HFF-Myc (cell line): ENCODE measurements around the gene SPANXN4.

Experiments
- DNase-seq: peaks from one replicate; pipeline ENCODE4 v3.0.0-alpha.2; 2011; ENCODE audit warnings: low read depth; ENCODE audit errors: extremely low read depth
- H3K4me3 ChIP-seq: replicated peaks from 2 replicates; pipeline ENCODE4 v1.5.1; 2011; ENCODE audit warnings: low read depth, mild to moderate bottlenecking, control low read depth, low read length
- CTCF ChIP-seq: IDR thresholded peaks from 2 replicates; pipeline ENCODE4 v1.5.1; 2012; ENCODE audit warnings: mild to moderate bottlenecking, low read depth, low read length, control low read depth; ENCODE audit errors: missing control alignments

Gene SPANXN4

GRCh38 chrX:143025628-143026027 lies at the start of gene SPANXN4:
Gene SPANXN4 (plus strand): TSS chrX:143025928. CDS start chrX:143026015, 87 bp downstream.
- TF ChIP-seq CTCF, result no peak
- DNase-seq, result no peak
- no peak within 1 kb of the TSS for H3K4me3 ChIP-seq

GRCh38 chrX:142977128-142977914 lies 48.4 kb upstream of the SPANXN4 start:
- no peak for DNase-seq
- TF ChIP-seq CTCF, result no peak
- no peak overlapping the region for H3K4me3 ChIP-seq

GRCh38 chrX:142978130-142978684 lies 47.5 kb upstream of the SPANXN4 start:
- TF ChIP-seq CTCF, result no peak
- H3K4me3 ChIP-seq, result no peak overlapping the region
- DNase-seq, result no peak

- no peak for TF ChIP-seq CTCF
- H3K4me3 ChIP-seq, result no peak overlapping the region
- DNase-seq, result no peak
Observed at GRCh38 chrX:142982679-142983078, 43.0 kb upstream of the SPANXN4 start.

GRCh38 chrX:142994988-142995387 lies 30.7 kb upstream of the SPANXN4 start:
- no peak overlapping the region for H3K4me3 ChIP-seq
- no peak for DNase-seq
- no peak for TF ChIP-seq CTCF

GRCh38 chrX:142998447-142999198 lies 27.1 kb upstream of the SPANXN4 start:
- no peak overlapping the region for H3K4me3 ChIP-seq
- TF ChIP-seq CTCF, result no peak
- DNase-seq, result no peak
